Esophagus (tissue), 2 donors: ENCODE data around the gene INO80D. TPM values are rescaled to one million over a fixed set of nuclear protein-coding genes. Genes with fewer than 3 reads are reported as not detected.

Experiments
- H3K27ac ChIP-seq, 2 donors: one replicate each; pipeline ENCODE4 v1.5.1; 2013; ENCODE audit warnings: low read depth in 2 of 2, mild to moderate bottlenecking in 2 of 2, inconsistent platforms in 1 of 2, low read length in 1 of 2, moderate library complexity in 1 of 2
- H3K27me3 ChIP-seq, 2 donors: one replicate each; pipeline ENCODE4 v1.6.1; 2013; ENCODE audit warnings: low read length in 2 of 2, control low read depth in 1 of 2, mild to moderate bottlenecking in 1 of 2; ENCODE audit not compliant: insufficient read depth in 2 of 2, control insufficient read depth in 1 of 2
- H3K36me3 ChIP-seq, 2 donors: one replicate each; pipeline ENCODE4 v1.6.1; 2013; ENCODE audit warnings: low read length in 1 of 2; ENCODE audit not compliant: control insufficient read depth in 2 of 2, insufficient read depth in 2 of 2
- H3K4me1 ChIP-seq, 2 donors: one replicate each; pipeline ENCODE4 v1.6.1; 2013; ENCODE audit warnings: low read length in 1 of 2; ENCODE audit not compliant: control insufficient read depth in 2 of 2, insufficient read depth in 2 of 2
- H3K4me3 ChIP-seq, 2 donors: one replicate each; pipeline ENCODE4 v1.5.1; 2013; ENCODE audit warnings: low read length in 2 of 2, mild to moderate bottlenecking in 2 of 2, low read depth in 1 of 2, moderate library complexity in 1 of 2
- H3K9me3 ChIP-seq, 2 donors: one replicate each; pipeline ENCODE4 v1.6.1; 2013; ENCODE audit warnings: mild to moderate bottlenecking in 2 of 2, low read depth in 1 of 2, low read length in 1 of 2, moderate library complexity in 1 of 2; ENCODE audit not compliant: control insufficient read depth in 2 of 2, insufficient read depth in 1 of 2
- WGBS, 2 donors: extraction: QIAGEN DNeasy Blood & Tissue Kit; methylation state at CpG; one replicate each; pipeline ENCODE4 v1.1.7; 2013; 5-methylcytosine and 5-hydroxymethylcytosine counted together
- polyA plus RNA-seq, 2 donors: library from polyadenylated mRNA; stranded (reverse); fragments of 200-250 nt; gene quantifications; one replicate each; pipeline ENCODE4 v1.2.3, GENCODE V29; 2013
- donor health status: healthy with polysubstance abuse.
- donor health status: Bipolar disorder and iron deficiency.

The INO80D gene
- polyA plus RNA-seq, 2 donors, result 1.7 to 3.4 TPM

- H3K27ac ChIP-seq, result no peak overlapping the region
- no peaks in the 10 kb centered on the region for H3K36me3 ChIP-seq
- peaks cover 0 to 6% of the 10 kb centered on the region in 2 donors for H3K4me1 ChIP-seq
- no peaks in the 10 kb centered on the region for H3K9me3 ChIP-seq
- 83 to 89% methylated on average over 2 of the region's 2 CpGs for WGBS, 2 donors
- H3K4me3 ChIP-seq, result no peak overlapping the region
- H3K27me3 ChIP-seq, result no peaks in the 10 kb centered on the region
Observed at GRCh38 chr2:206069417-206069816, 16.6 kb downstream of the INO80D start.

- 96 to 100% methylated on average over 1 of the region's 1 CpG for WGBS, 2 donors
- Histone ChIP-seq H3K4me1 (peaks cover 0 to 6% of the 10 kb centered on the region in 2 donors), H3K9me3 (no peaks in the 10 kb centered on the region), H3K27me3 (no peaks in the 10 kb centered on the region), H3K36me3 (no peaks in the 10 kb centered on the region), H3K27ac (no peak overlapping the region), H3K4me3 (no peak overlapping the region)
Observed at GRCh38 chr2:206068207-206068606, 17.8 kb downstream of the INO80D start.

- no peaks in the 10 kb centered on the region for H3K27me3 ChIP-seq
- no peak overlapping the region for H3K27ac ChIP-seq
- 80 to 89% methylated on average over 2 of the region's 2 CpGs for WGBS, 2 donors
- no peak overlapping the region for H3K4me3 ChIP-seq
- H3K36me3 ChIP-seq, result peaks cover 0 to 4% of the 10 kb centered on the region in 2 donors
- H3K4me1 ChIP-seq, result no peaks in the 10 kb centered on the region
- no peaks in the 10 kb centered on the region for H3K9me3 ChIP-seq
Observed at GRCh38 chr2:206064077-206064476, 21.9 kb downstream of the INO80D start.

- Histone ChIP-seq H3K4me1 (no peaks in the 10 kb centered on the region), H3K27ac (no peak overlapping the region), H3K27me3 (no peaks in the 10 kb centered on the region), H3K36me3 (peaks cover 0 to 4% of the 10 kb centered on the region in 2 donors), H3K4me3 (no peak overlapping the region), H3K9me3 (no peaks in the 10 kb centered on the region)
- WGBS, 2 donors, result 88 to 100% methylated on average over 1 of the region's 1 CpG
Observed at GRCh38 chr2:206063635-206064034, 22.3 kb downstream of the INO80D start.

- Histone ChIP-seq H3K27me3 (no peaks in the 10 kb centered on the region), H3K4me1 (no peaks in the 10 kb centered on the region), H3K9me3 (no peaks in the 10 kb centered on the region), H3K27ac (no peak overlapping the region), H3K36me3 (peaks cover 0 to 4% of the 10 kb centered on the region in 2 donors), H3K4me3 (no peak overlapping the region)
- 84 to 89% methylated on average over 7 of the region's 7 CpGs for WGBS, 2 donors
Observed at GRCh38 chr2:206062724-206063123, 23.2 kb downstream of the INO80D start.

GRCh38 chr2:206056286-206056685, 29.7 kb downstream of the INO80D start:
- Histone ChIP-seq H3K4me3 (no peak overlapping the region), H3K27me3 (no peaks in the 10 kb centered on the region), H3K36me3 (peaks cover 8 to 9% of the 10 kb centered on the region in 2 donors), H3K27ac (no peak overlapping the region), H3K4me1 (no peaks in the 10 kb centered on the region), H3K9me3 (no peaks in the 10 kb centered on the region)
- WGBS, 2 donors, result 84 to 93% methylated on average over 8 of the region's 8 CpGs

GRCh38 chr2:206054952-206055351, 31.0 kb downstream of the INO80D start:
- H3K36me3 ChIP-seq, result peaks cover 8 to 9% of the 10 kb centered on the region in 2 donors
- no peaks in the 10 kb centered on the region for H3K9me3 ChIP-seq
- WGBS, 2 donors, result 61 to 69% methylated on average over 3 of the region's 3 CpGs

GRCh38 chr2:206051912-206052311, 34.1 kb downstream of the INO80D start:
- Histone ChIP-seq H3K4me3 (no peak overlapping the region), H3K4me1 (no peaks in the 10 kb centered on the region), H3K36me3 (peaks cover 8 to 9% of the 10 kb centered on the region in 2 donors), H3K27ac (no peak overlapping the region), H3K9me3 (no peaks in the 10 kb centered on the region), H3K27me3 (no peaks in the 10 kb centered on the region)
- 89 to 95% methylated on average over 6 of the region's 6 CpGs for WGBS, 2 donors

More at GRCh38 chr2:206054952-206055351, 31.0 kb downstream of the INO80D start:
- H3K4me3 ChIP-seq, result no peak overlapping the region
- no peak overlapping the region for H3K27ac ChIP-seq
- H3K4me1 ChIP-seq, result no peaks in the 10 kb centered on the region
- H3K27me3 ChIP-seq, result no peaks in the 10 kb centered on the region

- Histone ChIP-seq H3K27ac (no peak overlapping the region), H3K36me3 (peaks cover 0 to 2% of the 10 kb centered on the region in 2 donors), H3K4me1 (no peaks in the 10 kb centered on the region), H3K4me3 (no peak overlapping the region), H3K9me3 (no peaks in the 10 kb centered on the region), H3K27me3 (no peaks in the 10 kb centered on the region)
- 68 to 81% methylated on average over 1 of the region's 1 CpG for WGBS, 2 donors
Observed at GRCh38 chr2:206049392-206049791, 36.6 kb downstream of the INO80D start.

- H3K4me1 ChIP-seq, result no peaks in the 10 kb centered on the region
- WGBS, 2 donors, result 89 to 97% methylated on average over 1 of the region's 1 CpG
- H3K9me3 ChIP-seq, result no peaks in the 10 kb centered on the region
- H3K36me3 ChIP-seq, result peaks cover 4 to 5% of the 10 kb centered on the region in 2 donors
- H3K4me3 ChIP-seq, result no peak overlapping the region
- H3K27me3 ChIP-seq, result no peaks in the 10 kb centered on the region
- H3K27ac ChIP-seq, result no peak overlapping the region
Observed at GRCh38 chr2:206045251-206045650, 40.7 kb downstream of the INO80D start.
